Measurements from ENCODE around the gene SOBP. TPM values are rescaled to one million over a fixed set of nuclear protein-coding genes. Genes with fewer than 3 reads are reported as not detected.

Gene SOBP
- total RNA-seq, 4 donors from 2014 or later: 2.6 to 21.2 (median 8.7) TPM

- no peak overlapping the region for H3K4me3 ChIP-seq
- intact Hi-C loops (cut with DNase I; ENCODE audit: low total_unique reads): no loop called here
- DNase-seq: no peak
- H3K36me3 ChIP-seq: no peaks in the 10 kb centered on the region
- H3K4me1 ChIP-seq: no peaks in the 10 kb centered on the region
- TF ChIP-seq CTCF (IDR thresholded peaks at IDR 0.05) (no peak), POLR2A (IDR thresholded peaks at IDR 0.05) (no peak)
- no peak overlapping the region for H3K27ac ChIP-seq
- H3K27me3 ChIP-seq: no peaks in the 10 kb centered on the region
- no peaks in the 10 kb centered on the region for H3K9me3 ChIP-seq
These were observed 10.7 kb upstream of the SOBP start for GRCh38 chr6:107479089-107479690.

GRCh38 chr6:107485157-107485556, 4.8 kb upstream of the SOBP start:
- Histone ChIP-seq H3K4me1 (no peaks in the 10 kb centered on the region), H3K36me3 (no peaks in the 10 kb centered on the region), H3K27ac (no peak overlapping the region), H3K27me3 (no peaks in the 10 kb centered on the region), H3K9me3 (no peaks in the 10 kb centered on the region), H3K4me3 (no peak overlapping the region)
- intact Hi-C loops (cut with DNase I; ENCODE audit: low total_unique reads): no loop called here
- TF ChIP-seq CTCF (IDR thresholded peaks at IDR 0.05) (no peak), POLR2A (IDR thresholded peaks at IDR 0.05) (no peak)
- DNase-seq: no peak

DNA sequence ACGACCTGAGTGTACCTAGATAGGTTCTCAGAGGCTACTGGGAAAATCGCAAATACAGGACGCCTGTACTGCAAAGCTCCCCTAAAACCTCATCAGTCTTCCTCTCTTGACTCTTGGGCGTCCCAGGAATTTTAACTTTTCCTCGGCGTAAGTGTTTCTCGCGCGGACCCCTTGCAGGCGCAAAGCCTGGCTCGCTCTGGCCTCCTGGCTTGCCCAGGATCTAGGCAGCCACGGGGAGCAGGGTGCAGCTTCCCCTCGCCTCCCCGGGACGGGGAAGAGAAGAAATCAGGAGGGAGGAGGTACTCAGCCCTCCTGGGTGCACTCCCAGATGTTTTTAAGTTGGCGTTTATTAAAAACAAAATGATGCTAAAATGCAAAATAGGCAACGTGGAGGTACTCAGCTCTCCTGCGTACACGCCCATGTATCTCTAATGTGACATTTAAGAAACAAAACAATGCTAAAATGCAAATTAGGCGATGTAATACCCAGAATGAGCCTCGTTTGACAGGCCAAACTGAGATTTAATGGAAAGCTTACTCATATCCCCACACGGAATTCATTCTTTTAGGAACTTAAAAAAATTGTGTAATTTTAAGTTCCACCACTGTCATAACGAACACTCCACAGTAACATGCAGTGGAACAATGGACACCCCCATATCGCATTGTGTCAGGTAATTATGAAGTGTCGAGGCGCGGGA, 1.6 kb upstream of the SOBP start:
- peak overlapping the region; percentile 85 to 95 for H3K27ac ChIP-seq

DNA sequence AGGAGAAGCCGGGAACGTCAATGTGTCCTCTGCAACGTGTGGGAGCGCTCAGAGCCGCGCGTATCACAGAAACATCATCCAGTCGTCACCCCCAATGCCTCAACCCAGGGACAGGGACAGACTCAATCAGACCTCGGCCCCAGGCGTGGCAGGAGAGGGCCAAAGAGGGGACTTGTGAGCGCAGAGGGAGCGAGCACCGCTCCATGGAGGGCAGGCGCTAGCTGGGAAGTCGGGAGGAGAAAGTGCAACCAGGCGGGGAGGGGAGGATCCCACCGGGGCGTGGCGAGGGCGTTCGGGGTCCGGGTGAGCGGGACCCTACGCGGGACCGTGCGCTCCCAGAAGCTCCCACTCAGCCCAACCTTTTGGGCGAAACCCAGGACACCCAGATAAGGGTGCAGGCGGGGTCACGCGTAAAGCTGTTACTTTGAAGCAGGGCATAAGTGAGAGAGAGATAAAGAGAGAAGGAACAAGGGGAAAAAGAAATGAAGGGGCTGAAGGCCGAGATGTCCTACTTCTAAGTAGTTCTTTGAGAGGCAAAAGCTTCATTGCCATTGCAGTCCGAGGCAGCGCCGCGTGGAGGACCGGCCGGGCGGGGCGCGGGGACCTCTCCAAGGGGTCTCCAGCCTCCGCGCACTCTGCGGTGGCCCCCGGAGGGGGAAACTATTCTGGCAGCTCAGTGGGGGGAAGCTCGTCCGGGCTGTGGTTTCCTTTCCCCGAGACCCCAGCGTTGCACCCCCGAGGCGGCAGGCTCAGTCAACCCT, 862 bp upstream of the SOBP start:
- Histone ChIP-seq H3K36me3 (no peaks in the 10 kb centered on the region), H3K27ac (peak overlapping the region; percentile 85 to 95), H3K27me3 (no peaks in the 10 kb centered on the region), H3K4me1 (no peaks in the 10 kb centered on the region), H3K9me3 (no peaks in the 10 kb centered on the region), H3K4me3 (peak overlapping the region; percentile 63 to 66)
- peak; percentile 26 to 51 for DNase-seq
- TF ChIP-seq POLR2A (IDR thresholded peaks at IDR 0.05) (no peak), CTCF (IDR thresholded peaks at IDR 0.05) (no peak)
- intact Hi-C loops (cut with DNase I; ENCODE audit: low total_unique reads): no loop called here

More for the DNA sequence above, 1.6 kb upstream of the SOBP start:
- Histone ChIP-seq H3K9me3 (no peaks in the 10 kb centered on the region), H3K4me1 (no peaks in the 10 kb centered on the region), H3K4me3 (peak overlapping the region; percentile 63 to 66), H3K27me3 (no peaks in the 10 kb centered on the region), H3K36me3 (no peaks in the 10 kb centered on the region)
- no peak for DNase-seq
- intact Hi-C loops (cut with DNase I; ENCODE audit: low total_unique reads): no loop called here
- TF ChIP-seq CTCF (IDR thresholded peaks at IDR 0.05) (no peak), POLR2A (IDR thresholded peaks at IDR 0.05) (no peak)
